Measurements from ENCODE around the gene CLCNKB. TPM values are rescaled to one million over a fixed set of nuclear protein-coding genes. Genes with fewer than 3 reads are reported as not detected.

Gene CLCNKB
- total RNA-seq, 1 donor from 2014 or later: not detected

GRCh38 chr1:16014509-16015482, 28.8 kb upstream of the CLCNKB start:
- H3K27ac ChIP-seq: peak overlapping the region; percentile 94
- H3K4me3 ChIP-seq: no peak overlapping the region
- no peak for DNase-seq (ENCODE audit: extremely low spot score in 2 of 2)
- no peaks in the 10 kb centered on the region for H3K27me3 ChIP-seq
- no peaks in the 10 kb centered on the region for H3K36me3 ChIP-seq
- no peak for TF ChIP-seq CTCF (IDR thresholded peaks at IDR 0.05)
- TF ChIP-seq POLR2AphosphoS5 (IDR thresholded peaks at IDR 0.05; ENCODE audit: insufficient read depth in 1 of 2, low read depth in 1 of 2): peak; percentile 32 to 61
- H3K4me1 ChIP-seq: peaks cover 66% of the 10 kb centered on the region
- intact Hi-C loops (cut with DNase I): no loop called here
- no peaks in the 10 kb centered on the region for H3K9me3 ChIP-seq

- H3K27me3 ChIP-seq: no peaks in the 10 kb centered on the region
- TF ChIP-seq POLR2AphosphoS5 (IDR thresholded peaks at IDR 0.05; ENCODE audit: insufficient read depth in 1 of 2, low read depth in 1 of 2) (no peak), CTCF (IDR thresholded peaks at IDR 0.05) (no peak), POLR2A (IDR thresholded peaks at IDR 0.05) (no peak)
- H3K4me3 ChIP-seq: peak overlapping the region; percentile 27 to 39
- DNase-seq (ENCODE audit: extremely low spot score in 2 of 2): no peak
- intact Hi-C loops (cut with DNase I): no loop called here
- H3K4me1 ChIP-seq: peaks cover 66% of the 10 kb centered on the region
- no peaks in the 10 kb centered on the region for H3K9me3 ChIP-seq
- no peaks in the 10 kb centered on the region for H3K36me3 ChIP-seq
- peak overlapping the region; percentile 94 for H3K27ac ChIP-seq
These were observed 28.1 kb upstream of the CLCNKB start for GRCh38 chr1:16015491-16015890.

GRCh38 chr1:16015960-16016901, 27.4 kb upstream of the CLCNKB start:
- H3K4me1 ChIP-seq: peaks cover 66% of the 10 kb centered on the region
- H3K27ac ChIP-seq: peak overlapping the region; percentile 94
- no peaks in the 10 kb centered on the region for H3K27me3 ChIP-seq
- intact Hi-C loops (cut with DNase I): no loop called here
- no peaks in the 10 kb centered on the region for H3K9me3 ChIP-seq
- peak overlapping the region; percentile 27 to 39 for H3K4me3 ChIP-seq
- peak in 1 of 2 donors; percentile 72 for TF ChIP-seq POLR2AphosphoS5 (IDR thresholded peaks at IDR 0.05; ENCODE audit: insufficient read depth in 1 of 2, low read depth in 1 of 2)
- no peak for TF ChIP-seq POLR2A (IDR thresholded peaks at IDR 0.05)
- H3K36me3 ChIP-seq: no peaks in the 10 kb centered on the region
- no peak for DNase-seq (ENCODE audit: extremely low spot score in 2 of 2)

- Histone ChIP-seq H3K4me1 (peaks cover 66% of the 10 kb centered on the region), H3K27ac (peak overlapping the region; percentile 94), H3K27me3 (no peaks in the 10 kb centered on the region), H3K9me3 (no peaks in the 10 kb centered on the region), H3K4me3 (peak overlapping the region; percentile 27 to 39), H3K36me3 (no peaks in the 10 kb centered on the region)
- TF ChIP-seq POLR2A (IDR thresholded peaks at IDR 0.05): no peak
- no peak for TF ChIP-seq POLR2AphosphoS5 (IDR thresholded peaks at IDR 0.05; ENCODE audit: insufficient read depth in 1 of 2, low read depth in 1 of 2)
- no peak for TF ChIP-seq CTCF (IDR thresholded peaks at IDR 0.05)
- DNase-seq (ENCODE audit: extremely low spot score in 2 of 2): no peak
- intact Hi-C loops (cut with DNase I): no loop called here
These were observed 26.5 kb upstream of the CLCNKB start for GRCh38 chr1:16017076-16017460.

Measured in vagina (tissue), 2 donors.